OCI-LY3 (cell line): Measurements from ENCODE around the gene PSMA6.

Experiments
- H2AFZ ChIP-seq: fragments of 200-600, 300-600 bp; shearing (Covaris generic); 2 replicates; pipeline ENCODE4 v1.6.0; 2014; ENCODE audit warnings: antibody characterized with exemption, low read depth, low read length
- H3K27ac ChIP-seq: fragments of 200-600, 300-600 bp; sonication (generic); 2 replicates; pipeline ENCODE4 v1.5.1; 2014; ENCODE audit warnings: mild to moderate bottlenecking, low read length, moderate library complexity, mixed read lengths
- H3K27me3 ChIP-seq: fragments of 200-600, 300-600 bp; sonication (generic); 2 replicates; pipeline ENCODE4 v1.6.1; 2014; ENCODE audit warnings: low read depth, low read length, mixed read lengths
- H3K36me3 ChIP-seq: fragments of 200-600, 300-600 bp; sonication (generic); replicated peaks from 2 replicates; pipeline ENCODE3; 2014; ENCODE audit warnings: low read depth, low read length, mixed read lengths
- H3K4me1 ChIP-seq: fragments of 300-600, 200-600 bp; sonication (generic); 2 replicates; pipeline ENCODE4 v1.6.1; 2014; ENCODE audit warnings: low read length, mixed read lengths
- H3K4me2 ChIP-seq: fragments of 200-600, 300-600 bp; sonication (generic); 2 replicates; pipeline ENCODE4 v1.6.1; 2014; ENCODE audit warnings: low read length, mixed read lengths
- H3K4me3 ChIP-seq: fragments of 300-600, 200-600 bp; sonication (generic); 2 replicates; pipeline ENCODE4 v1.5.1; 2014; ENCODE audit warnings: antibody characterized with exemption, mild to moderate bottlenecking, low read length, moderate library complexity
- H3K79me2 ChIP-seq: fragments of 300-600, 200-600 bp; shearing (Covaris generic); 2 replicates; pipeline ENCODE4 v1.6.1; 2014; ENCODE audit warnings: mild to moderate bottlenecking, low read length, mixed read lengths
- H3K9ac ChIP-seq: fragments of 300-600, 200-600 bp; shearing (Covaris generic); 2 replicates; pipeline ENCODE4 v1.6.0; 2014; ENCODE audit warnings: mild to moderate bottlenecking, low read length, moderate library complexity
- H3K9me3 ChIP-seq: fragments of 200-600, 300-600 bp; shearing (Covaris generic); 2 replicates; pipeline ENCODE4 v1.6.1; 2014; ENCODE audit warnings: low read length, mixed read lengths; ENCODE audit not compliant: insufficient read depth
- H4K20me1 ChIP-seq: fragments of 200-600, 300-600 bp; sonication (generic); 2 replicates; pipeline ENCODE4 v1.6.1; 2016; ENCODE audit warnings: low read length, mixed read lengths; ENCODE audit not compliant: insufficient read depth
- CTCF ChIP-seq: fragments of 200-600, 300-600 bp; sonication (generic); IDR thresholded peaks from 2 replicates; pipeline ENCODE4 v1.5.1; 2014; ENCODE audit warnings: antibody characterized with exemption, low read length, low read depth
- EZH2phosphoT487 ChIP-seq: fragments of 200-600 bp; shearing (Covaris generic); IDR thresholded peaks from 2 replicates; pipeline ENCODE4 v1.6.1; 2018; ENCODE audit warnings: antibody characterized with exemption, mixed run types, low read depth

Gene PSMA6

DNA sequence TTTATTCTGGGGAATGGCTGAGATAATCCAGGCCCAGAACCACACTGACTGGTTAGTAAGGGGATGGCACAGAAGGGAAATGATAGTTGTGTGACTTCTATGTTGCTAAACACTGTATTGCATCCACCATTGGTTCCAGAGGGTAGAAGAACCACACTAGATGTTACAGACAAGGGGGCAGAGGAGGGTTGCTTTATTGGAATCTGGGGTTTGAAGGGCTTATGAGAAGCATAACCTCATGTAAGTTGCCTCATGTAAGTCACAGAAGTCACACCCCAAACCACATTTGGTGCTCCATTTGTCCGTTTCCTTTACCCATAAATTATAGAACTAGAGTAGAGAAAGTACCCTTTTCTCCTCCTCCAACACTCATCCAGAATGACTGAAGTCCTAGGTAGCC, 5.5 kb upstream of the PSMA6 start:
- no peaks in the 10 kb centered on the region for H4K20me1 ChIP-seq
- TF ChIP-seq CTCF = no peak
- TF ChIP-seq EZH2phosphoT487 = no peak
- H3K27me3 ChIP-seq = peaks cover 15% of the 10 kb centered on the region; the same call in 1 of the 2 replicates
- H3K4me3 ChIP-seq = peak overlapping the region; percentile 62
- no peaks in the 10 kb centered on the region for H3K79me2 ChIP-seq
- H3K4me1 ChIP-seq = peaks cover 62% of the 10 kb centered on the region
- H3K36me3 ChIP-seq = no peaks in the 10 kb centered on the region
- H2AFZ ChIP-seq = no peak overlapping the region
- H3K9me3 ChIP-seq = no peaks in the 10 kb centered on the region
- peak overlapping the region; percentile 88 for H3K4me2 ChIP-seq
- H3K27ac ChIP-seq = peak overlapping the region; percentile 93
- peak overlapping the region; percentile 65 for H3K9ac ChIP-seq

- H3K27ac ChIP-seq = peak overlapping the region; percentile 93
- H4K20me1 ChIP-seq = no peaks in the 10 kb centered on the region
- H3K9me3 ChIP-seq = no peaks in the 10 kb centered on the region
- H3K4me3 ChIP-seq = peak overlapping the region; percentile 62; the same call in 1 of the 2 replicates
- peak overlapping the region; percentile 88 for H3K4me2 ChIP-seq
- peak overlapping the region; percentile 65 for H3K9ac ChIP-seq
- H2AFZ ChIP-seq = no peak overlapping the region
- TF ChIP-seq EZH2phosphoT487 (no peak), CTCF (no peak)
- peaks cover 15% of the 10 kb centered on the region; the same call in 1 of the 2 replicates for H3K27me3 ChIP-seq
- H3K36me3 ChIP-seq = no peaks in the 10 kb centered on the region
- H3K79me2 ChIP-seq = peaks cover 3% of the 10 kb centered on the region
- H3K4me1 ChIP-seq = peaks cover 62% of the 10 kb centered on the region
Measured at GRCh38 chr14:35287431-35288013, 4.7 kb upstream of the PSMA6 start.

DNA sequence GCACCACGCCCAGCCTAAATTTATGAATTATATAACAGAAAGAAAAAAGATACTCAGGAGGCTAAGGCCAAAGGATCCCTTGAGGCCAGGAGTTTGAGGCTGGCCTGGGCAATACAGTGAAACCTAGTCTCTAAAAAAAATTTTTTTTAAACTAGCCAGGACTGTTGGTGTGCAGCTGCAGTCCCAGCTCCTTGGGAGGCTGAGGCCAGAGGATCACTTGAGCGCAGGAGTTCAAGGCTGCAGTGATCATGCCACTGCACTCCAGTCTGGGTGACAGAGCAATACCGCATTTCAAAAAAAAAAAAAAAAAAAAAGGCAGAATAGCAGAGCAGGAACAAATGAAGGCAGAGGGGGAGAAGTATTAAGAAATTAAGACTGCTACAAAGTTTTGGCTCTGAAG, 2.6 kb upstream of the PSMA6 start:
- Histone ChIP-seq H2AFZ (no peak overlapping the region), H3K4me2 (no peak overlapping the region), H4K20me1 (peaks cover 13% of the 10 kb centered on the region), H3K9ac (no peak overlapping the region), H3K4me3 (no peak overlapping the region), H3K27ac (no peak overlapping the region), H3K27me3 (0 out of 2 replicates have a peak, but pooled peaks cover 5% of the 10 kb centered on the region), H3K4me1 (peaks cover 61% of the 10 kb centered on the region), H3K36me3 (peaks cover 4% of the 10 kb centered on the region), H3K9me3 (no peaks in the 10 kb centered on the region), H3K79me2 (peaks cover 24% of the 10 kb centered on the region)
- no peak for TF ChIP-seq CTCF
- no peak for TF ChIP-seq EZH2phosphoT487

- TF ChIP-seq CTCF (no peak), EZH2phosphoT487 (no peak)
- peak overlapping the region; percentile 75 for H3K27ac ChIP-seq
- no peaks in the 10 kb centered on the region for H3K9me3 ChIP-seq
- H3K4me3 ChIP-seq = peak overlapping the region; percentile 97
- peaks cover 38% of the 10 kb centered on the region for H3K4me1 ChIP-seq
- H3K9ac ChIP-seq = peak overlapping the region; percentile 94
- H3K36me3 ChIP-seq = peaks cover 15% of the 10 kb centered on the region
- peak overlapping the region; percentile 83 for H3K4me2 ChIP-seq
- H2AFZ ChIP-seq = 0 out of 2 replicates have a peak overlapping the region, but pooled peaks have one; percentile 65
- H3K27me3 ChIP-seq = 0 out of 2 replicates have a peak, but pooled peaks cover 3% of the 10 kb centered on the region
- H3K79me2 ChIP-seq = peaks cover 58% of the 10 kb centered on the region
- peaks cover 40% of the 10 kb centered on the region for H4K20me1 ChIP-seq
Measured at GRCh38 chr14:35292770-35293561, 784 bp downstream of the PSMA6 start.
